A673 (cell line): Measurements from ENCODE around the gene ZSWIM6.

Experiments
- EZH2 ChIP-seq: fragments of 200-600 bp; sonication (generic); IDR thresholded peaks from 2 replicates; pipeline ENCODE4 v1.6.1; 2017; ENCODE audit warnings: borderline replicate concordance, low read depth, mild to moderate bottlenecking, mixed read lengths, antibody characterized with exemption, low read length; ENCODE audit not compliant: poor library complexity, severe bottlenecking
- TF ChIP-seq, protein P1 (sequence below): fragments of 300-800, 200-600 bp; sonication (generic); conservative IDR thresholded peaks from 2 replicates; pipeline ENCODE4 v1.5.1; 2017; ENCODE audit warnings: low read depth, mild to moderate bottlenecking, antibody characterized with exemption, low read length, moderate library complexity, mixed read lengths

DNA sequence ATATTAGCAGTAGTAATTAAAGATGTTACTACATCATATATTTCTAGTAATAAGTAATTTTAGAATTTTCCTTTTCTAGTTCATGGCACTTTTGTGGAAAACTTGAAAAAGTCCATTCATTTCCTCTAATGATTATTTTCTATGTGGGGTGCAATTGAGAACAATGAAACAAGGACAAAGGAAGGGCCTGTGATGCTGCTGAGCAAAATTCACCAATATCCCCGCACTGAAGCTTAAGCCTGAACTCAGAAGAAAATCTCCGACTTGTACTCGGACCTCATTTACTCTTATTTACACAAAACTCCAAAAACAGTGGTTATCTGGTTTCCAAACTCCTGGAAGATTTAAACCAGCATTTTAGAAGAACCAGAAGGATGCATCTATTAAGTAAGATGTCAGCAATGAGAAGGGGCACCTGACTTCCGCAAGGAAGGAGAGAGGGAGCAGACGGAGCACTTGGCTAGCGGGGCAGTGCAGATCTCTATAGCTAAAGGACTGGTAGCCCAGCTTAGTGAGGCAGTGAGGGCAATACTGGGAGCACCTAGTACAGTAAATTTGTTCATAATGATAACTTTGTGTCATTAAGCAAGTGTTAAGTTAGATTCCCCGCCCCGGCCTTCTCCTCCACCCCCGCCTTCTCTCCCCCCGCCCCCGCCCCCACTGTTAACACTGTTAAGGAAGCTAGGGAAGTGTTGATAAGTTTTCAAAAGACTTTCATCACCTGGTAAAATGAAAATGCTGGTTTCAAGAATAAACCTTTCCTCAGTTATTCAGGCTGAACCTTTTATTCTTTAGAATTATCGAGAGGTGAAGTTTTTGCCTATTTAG lies 123.3 kb downstream of the ZSWIM6 start:
- TF ChIP-seq, protein P1, sequence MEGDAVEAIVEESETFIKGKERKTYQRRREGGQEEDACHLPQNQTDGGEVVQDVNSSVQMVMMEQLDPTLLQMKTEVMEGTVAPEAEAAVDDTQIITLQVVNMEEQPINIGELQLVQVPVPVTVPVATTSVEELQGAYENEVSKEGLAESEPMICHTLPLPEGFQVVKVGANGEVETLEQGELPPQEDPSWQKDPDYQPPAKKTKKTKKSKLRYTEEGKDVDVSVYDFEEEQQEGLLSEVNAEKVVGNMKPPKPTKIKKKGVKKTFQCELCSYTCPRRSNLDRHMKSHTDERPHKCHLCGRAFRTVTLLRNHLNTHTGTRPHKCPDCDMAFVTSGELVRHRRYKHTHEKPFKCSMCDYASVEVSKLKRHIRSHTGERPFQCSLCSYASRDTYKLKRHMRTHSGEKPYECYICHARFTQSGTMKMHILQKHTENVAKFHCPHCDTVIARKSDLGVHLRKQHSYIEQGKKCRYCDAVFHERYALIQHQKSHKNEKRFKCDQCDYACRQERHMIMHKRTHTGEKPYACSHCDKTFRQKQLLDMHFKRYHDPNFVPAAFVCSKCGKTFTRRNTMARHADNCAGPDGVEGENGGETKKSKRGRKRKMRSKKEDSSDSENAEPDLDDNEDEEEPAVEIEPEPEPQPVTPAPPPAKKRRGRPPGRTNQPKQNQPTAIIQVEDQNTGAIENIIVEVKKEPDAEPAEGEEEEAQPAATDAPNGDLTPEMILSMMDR, result no peak
- no peak for TF ChIP-seq EZH2
